ENCODE results near the gene NEGR1. TPM values are rescaled to one million over a fixed set of nuclear protein-coding genes. Genes with fewer than 3 reads are reported as not detected.

The NEGR1 gene
- total and polyA plus RNA-seq, 2 experiments from 2014 or later, result 1.0 to 2.8 TPM

- no peak overlapping the region for H3K4me2 ChIP-seq
- WGBS (ENCODE audit: low lambda C conversion rate, missing lambda C conversion rate), result 91% methylated on average over 5 of the region's 5 CpGs
- no peak for DNase-seq (ENCODE audit: low spot score)
- no peaks in the 10 kb centered on the region for H3K79me2 ChIP-seq
- H3K27me3 ChIP-seq, result no peaks in the 10 kb centered on the region
- no peaks in the 10 kb centered on the region for H3K9me3 ChIP-seq (ENCODE audit: low read depth)
- no peak for TF ChIP-seq EZH2 (IDR thresholded peaks at IDR 0.05; ENCODE audit: borderline replicate concordance)
- no peak for TF ChIP-seq EZH2phosphoT487 (IDR thresholded peaks at IDR 0.05; ENCODE audit: low read depth, severe bottlenecking, unreplicated experiment)
- TF ChIP-seq, protein P1, sequence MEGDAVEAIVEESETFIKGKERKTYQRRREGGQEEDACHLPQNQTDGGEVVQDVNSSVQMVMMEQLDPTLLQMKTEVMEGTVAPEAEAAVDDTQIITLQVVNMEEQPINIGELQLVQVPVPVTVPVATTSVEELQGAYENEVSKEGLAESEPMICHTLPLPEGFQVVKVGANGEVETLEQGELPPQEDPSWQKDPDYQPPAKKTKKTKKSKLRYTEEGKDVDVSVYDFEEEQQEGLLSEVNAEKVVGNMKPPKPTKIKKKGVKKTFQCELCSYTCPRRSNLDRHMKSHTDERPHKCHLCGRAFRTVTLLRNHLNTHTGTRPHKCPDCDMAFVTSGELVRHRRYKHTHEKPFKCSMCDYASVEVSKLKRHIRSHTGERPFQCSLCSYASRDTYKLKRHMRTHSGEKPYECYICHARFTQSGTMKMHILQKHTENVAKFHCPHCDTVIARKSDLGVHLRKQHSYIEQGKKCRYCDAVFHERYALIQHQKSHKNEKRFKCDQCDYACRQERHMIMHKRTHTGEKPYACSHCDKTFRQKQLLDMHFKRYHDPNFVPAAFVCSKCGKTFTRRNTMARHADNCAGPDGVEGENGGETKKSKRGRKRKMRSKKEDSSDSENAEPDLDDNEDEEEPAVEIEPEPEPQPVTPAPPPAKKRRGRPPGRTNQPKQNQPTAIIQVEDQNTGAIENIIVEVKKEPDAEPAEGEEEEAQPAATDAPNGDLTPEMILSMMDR (IDR thresholded peaks at IDR 0.05; ENCODE audit: poor library complexity), result no peak
- no peaks in the 10 kb centered on the region for H3K9me2 ChIP-seq (replicated peaks; ENCODE audit: insufficient read depth)
- H3K4me3 ChIP-seq, result no peak overlapping the region
- H3K36me3 ChIP-seq (replicated peaks; ENCODE audit: insufficient read depth, low read depth), result no peaks in the 10 kb centered on the region
- no peak overlapping the region for H2AFZ ChIP-seq
- H3K27ac ChIP-seq, result no peak overlapping the region
- H3K4me1 ChIP-seq (ENCODE audit: insufficient read depth), result no peaks in the 10 kb centered on the region
- H4K20me1 ChIP-seq (ENCODE audit: insufficient read depth, poor library complexity, severe bottlenecking), result no peaks in the 10 kb centered on the region
Observed at GRCh38 chr1:71921935-71922559, 360.3 kb downstream of the NEGR1 start.

- TF ChIP-seq EZH2 (IDR thresholded peaks at IDR 0.05; ENCODE audit: borderline replicate concordance) (no peak), EZH2phosphoT487 (IDR thresholded peaks at IDR 0.05; ENCODE audit: low read depth, severe bottlenecking, unreplicated experiment) (no peak)
- TF ChIP-seq, protein P1 (IDR thresholded peaks at IDR 0.05; ENCODE audit: poor library complexity), result no peak
- no peak for DNase-seq (ENCODE audit: low spot score)
Observed at GRCh38 chr1:71921204-71921603, 361.1 kb downstream of the NEGR1 start.

DNA sequence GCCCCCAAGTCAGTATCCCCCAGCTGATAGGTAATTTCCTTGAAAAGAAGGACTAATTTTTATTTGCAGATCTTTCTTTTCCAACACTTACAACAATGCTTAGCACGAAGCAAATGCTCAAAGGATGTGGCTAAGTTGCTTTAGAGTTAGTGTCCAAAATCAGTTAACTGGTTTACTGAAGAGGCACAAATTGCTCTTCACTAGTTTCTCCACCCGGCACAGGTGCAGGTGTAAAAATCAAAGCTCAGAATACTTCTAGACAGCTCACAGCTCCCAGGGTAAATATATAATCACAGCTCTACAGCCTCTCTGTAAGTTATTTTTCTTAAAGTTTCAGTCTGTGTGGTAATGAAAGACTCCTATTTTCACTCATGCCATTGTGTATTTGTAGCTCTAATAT, 361.8 kb downstream of the NEGR1 start:
- Histone ChIP-seq H3K27ac (no peak overlapping the region), H3K4me1 (ENCODE audit: insufficient read depth) (no peaks in the 10 kb centered on the region), H3K4me2 (no peak overlapping the region), H2AFZ (no peak overlapping the region), H3K36me3 (replicated peaks; ENCODE audit: insufficient read depth, low read depth) (no peaks in the 10 kb centered on the region), H3K4me3 (no peak overlapping the region), H4K20me1 (ENCODE audit: insufficient read depth, poor library complexity, severe bottlenecking) (no peaks in the 10 kb centered on the region), H3K27me3 (no peaks in the 10 kb centered on the region), H3K79me2 (no peaks in the 10 kb centered on the region), H3K9me3 (ENCODE audit: low read depth) (no peaks in the 10 kb centered on the region), H3K9me2 (replicated peaks; ENCODE audit: insufficient read depth) (no peaks in the 10 kb centered on the region)
- TF ChIP-seq, protein P1 (IDR thresholded peaks at IDR 0.05; ENCODE audit: poor library complexity), result no peak
- TF ChIP-seq EZH2phosphoT487 (IDR thresholded peaks at IDR 0.05; ENCODE audit: low read depth, severe bottlenecking, unreplicated experiment), result no peak
- no peak for TF ChIP-seq EZH2 (IDR thresholded peaks at IDR 0.05; ENCODE audit: borderline replicate concordance)
- 84% methylated on average over 2 of the region's 2 CpGs for WGBS (ENCODE audit: low lambda C conversion rate, missing lambda C conversion rate)
- no peak for DNase-seq (ENCODE audit: low spot score)

More at GRCh38 chr1:71921204-71921603, 361.1 kb downstream of the NEGR1 start:
- no peak overlapping the region for H3K4me2 ChIP-seq
- no peaks in the 10 kb centered on the region for H3K9me3 ChIP-seq (ENCODE audit: low read depth)
- H3K4me1 ChIP-seq (ENCODE audit: insufficient read depth), result no peaks in the 10 kb centered on the region
- 94% methylated on average over 1 of the region's 1 CpG for WGBS (ENCODE audit: low lambda C conversion rate, missing lambda C conversion rate)
- H3K36me3 ChIP-seq (replicated peaks; ENCODE audit: insufficient read depth, low read depth), result no peaks in the 10 kb centered on the region
- no peak overlapping the region for H2AFZ ChIP-seq
- no peaks in the 10 kb centered on the region for H3K9me2 ChIP-seq (replicated peaks; ENCODE audit: insufficient read depth)
- no peaks in the 10 kb centered on the region for H3K27me3 ChIP-seq
- H4K20me1 ChIP-seq (ENCODE audit: insufficient read depth, poor library complexity, severe bottlenecking), result no peaks in the 10 kb centered on the region
- no peak overlapping the region for H3K27ac ChIP-seq
- no peaks in the 10 kb centered on the region for H3K79me2 ChIP-seq
- no peak overlapping the region for H3K4me3 ChIP-seq

Measured in hepatocyte (in vitro differentiated cells).